GM13976 (cell line): Measurements from ENCODE around the gene SLC50A1.

Experiments
- DNase-seq: peaks from one replicate; pipeline ENCODE4 v3.0.0; 2012; ENCODE audit warnings: low spot score
- CTCF ChIP-seq: IDR thresholded peaks from 2 replicates; pipeline ENCODE4 v1.5.1; 2012; ENCODE audit warnings: borderline replicate concordance, mild to moderate bottlenecking; ENCODE audit not compliant: insufficient read depth; ENCODE audit errors: extremely low read depth, missing control alignments, control extremely low read depth
- in situ Hi-C: fragments of 300-500 bp; cut with MboI; formaldehyde crosslinking; loops from one replicate; pipeline ENCODE4 v1.12.0; 2022; ENCODE audit warnings: low sequenced_read_pairs, mixed read lengths, inconsistent platforms; ENCODE audit not compliant: unreplicated experiment

SLC50A1 gene

GRCh38 chr1:155134880-155135414 is 705 bp upstream of the SLC50A1 start:
- in situ Hi-C loops = no loop called here
- DNase-seq = no peak
- no peak for TF ChIP-seq CTCF

- no peak for DNase-seq
- in situ Hi-C loops = no loop called here
- no peak for TF ChIP-seq CTCF
Observed at GRCh38 chr1:155136748-155137147, 1.1 kb downstream of the SLC50A1 start.

- in situ Hi-C loops = no loop called here
- no peak for DNase-seq
- TF ChIP-seq CTCF = no peak
Observed at GRCh38 chr1:155137154-155137949, 1.7 kb downstream of the SLC50A1 start.

- in situ Hi-C loops = no loop called here
Observed at GRCh38 chr1:155139895-155140629, 4.4 kb downstream of the SLC50A1 start, which contains the start of gene DPM3. DPM3 (minus strand) TSS chr1:155140531; CDS start chr1:155140240, 291 bp downstream.

GRCh38 chr1:155140630-155140953 is 4.9 kb downstream of the SLC50A1 start:
- in situ Hi-C loops = no loop called here
- DNase-seq = no peak

More at GRCh38 chr1:155139895-155140629, 4.4 kb downstream of the SLC50A1 start, which contains the start of gene DPM3:
- TF ChIP-seq CTCF = no peak
- peak; percentile 93 for DNase-seq

More at GRCh38 chr1:155140630-155140953, 4.9 kb downstream of the SLC50A1 start:
- TF ChIP-seq CTCF = no peak
